GM12801 (cell line): Measurements from ENCODE around the gene ANO6.

Source experiments
- CTCF ChIP-seq: IDR thresholded peaks from one replicate; pipeline ENCODE4 v1.5.1; 2011; ENCODE audit warnings: control low read depth; ENCODE audit not compliant: insufficient read length; ENCODE audit errors: extremely low read depth

Gene ANO6

GRCh38 chr12:45329238-45329637, 113.3 kb downstream of the ANO6 start:
- TF ChIP-seq CTCF = no peak

GRCh38 chr12:45329702-45330101, 113.8 kb downstream of the ANO6 start:
- TF ChIP-seq CTCF = no peak

- no peak for TF ChIP-seq CTCF
These were observed 115.7 kb downstream of the ANO6 start for GRCh38 chr12:45331552-45331951.

- TF ChIP-seq CTCF = no peak
These were observed 118.5 kb downstream of the ANO6 start for GRCh38 chr12:45334396-45334795.

GRCh38 chr12:45336331-45336730, 120.4 kb downstream of the ANO6 start:
- TF ChIP-seq CTCF = no peak

GRCh38 chr12:45336762-45337596, 121.1 kb downstream of the ANO6 start:
- no peak for TF ChIP-seq CTCF

GRCh38 chr12:45337835-45338234, 121.9 kb downstream of the ANO6 start:
- no peak for TF ChIP-seq CTCF
